Measurements from ENCODE around the gene AFTPH. TPM values are rescaled to one million over a fixed set of nuclear protein-coding genes. Genes with fewer than 3 reads are reported as not detected.

AFTPH gene
- total RNA-seq, 6 experiments from 2014 or later = 14.9 to 24.4 (median 19.8) TPM

GRCh38 chr2:64601034-64601754 lies 77.1 kb downstream of the AFTPH start:
- no peak overlapping the region for H3K4me3 ChIP-seq
- ATAC-seq = no peak
- intact Hi-C loops (cut with DNase I) = no loop called here
- no peaks in the 10 kb centered on the region for H3K36me3 ChIP-seq
- no peak overlapping the region for H3K27ac ChIP-seq
- TF ChIP-seq POLR2A (IDR thresholded peaks at IDR 0.05) (no peak), CTCF (IDR thresholded peaks at IDR 0.05) (no peak)
- H3K27me3 ChIP-seq = no peaks in the 10 kb centered on the region
- H3K9me3 ChIP-seq = no peaks in the 10 kb centered on the region
- no peak for DNase-seq
- WGBS (ENCODE audit: insufficient coverage, low coverage, low lambda C conversion rate, missing lambda C conversion rate) = 38% methylated on average over 5 of the region's 8 CpGs
- H3K4me1 ChIP-seq = peaks cover 0 to 4% (median 0%) of the 10 kb centered on the region in 4 donors

GRCh38 chr2:64601785-64602391 lies 77.8 kb downstream of the AFTPH start:
- ATAC-seq = no peak
- Histone ChIP-seq H3K9me3 (no peaks in the 10 kb centered on the region), H3K27ac (no peak overlapping the region), H3K36me3 (no peaks in the 10 kb centered on the region), H3K4me1 (peaks cover 0 to 11% (median 2%) of the 10 kb centered on the region in 4 donors), H3K27me3 (no peaks in the 10 kb centered on the region), H3K4me3 (no peak overlapping the region)
- 78% methylated on average over 7 of the region's 12 CpGs for WGBS (ENCODE audit: insufficient coverage, low coverage, low lambda C conversion rate, missing lambda C conversion rate)
- intact Hi-C loops (cut with DNase I) = no loop called here
- TF ChIP-seq POLR2A (IDR thresholded peaks at IDR 0.05) (no peak), CTCF (IDR thresholded peaks at IDR 0.05) (no peak)
- no peak for DNase-seq

- Histone ChIP-seq H3K9me3 (no peaks in the 10 kb centered on the region), H3K4me3 (no peak overlapping the region), H3K27me3 (no peaks in the 10 kb centered on the region), H3K27ac (no peak overlapping the region), H3K4me1 (peaks cover 0 to 15% (median 5%) of the 10 kb centered on the region in 4 donors), H3K36me3 (no peaks in the 10 kb centered on the region)
- 84% methylated on average over 6 of the region's 11 CpGs for WGBS (ENCODE audit: insufficient coverage, low coverage, low lambda C conversion rate, missing lambda C conversion rate)
- intact Hi-C loops (cut with DNase I) = no loop called here
- DNase-seq (no peak), ATAC-seq (no peak)
- TF ChIP-seq POLR2A (IDR thresholded peaks at IDR 0.05) = no peak
- no peak for TF ChIP-seq CTCF (IDR thresholded peaks at IDR 0.05)
Measured at GRCh38 chr2:64602436-64602835, 78.3 kb downstream of the AFTPH start.

- peaks cover 0 to 15% (median 7%) of the 10 kb centered on the region in 4 donors for H3K4me1 ChIP-seq
- no peak for ATAC-seq
- WGBS (ENCODE audit: insufficient coverage, low coverage, low lambda C conversion rate, missing lambda C conversion rate) = 85% methylated on average over 2 of the region's 2 CpGs
- DNase-seq = no peak
- intact Hi-C loops (cut with DNase I) = no loop called here
- no peaks in the 10 kb centered on the region for H3K27me3 ChIP-seq
- TF ChIP-seq POLR2A (IDR thresholded peaks at IDR 0.05) (no peak), CTCF (IDR thresholded peaks at IDR 0.05) (no peak)
- no peak overlapping the region for H3K27ac ChIP-seq
- no peaks in the 10 kb centered on the region for H3K9me3 ChIP-seq
- no peak overlapping the region for H3K4me3 ChIP-seq
- H3K36me3 ChIP-seq = no peaks in the 10 kb centered on the region
Measured at GRCh38 chr2:64604155-64604554, 80.0 kb downstream of the AFTPH start.

Data from right lobe of liver (tissue), 6 donors.